Erythroblast (primary cell): ENCODE data around the gene PDZD8.

ENCODE experiments used
- DNase-seq, 2 experiments: peaks; one replicate each; lab custom pipeline; 2025; lab: John Stamatoyannopoulos, UW
- GATA1 ChIP-seq: IDR thresholded peaks from 2 replicates; pipeline ENCODE4 v1.6.1; 2011; ENCODE audit warnings: low read depth, mild to moderate bottlenecking, control low read depth, low read length, moderate library complexity
- POLR2A ChIP-seq: IDR thresholded peaks from 2 replicates; pipeline ENCODE4 v1.6.1; 2011; ENCODE audit warnings: mild to moderate bottlenecking, low read length

PDZD8 gene

DNA sequence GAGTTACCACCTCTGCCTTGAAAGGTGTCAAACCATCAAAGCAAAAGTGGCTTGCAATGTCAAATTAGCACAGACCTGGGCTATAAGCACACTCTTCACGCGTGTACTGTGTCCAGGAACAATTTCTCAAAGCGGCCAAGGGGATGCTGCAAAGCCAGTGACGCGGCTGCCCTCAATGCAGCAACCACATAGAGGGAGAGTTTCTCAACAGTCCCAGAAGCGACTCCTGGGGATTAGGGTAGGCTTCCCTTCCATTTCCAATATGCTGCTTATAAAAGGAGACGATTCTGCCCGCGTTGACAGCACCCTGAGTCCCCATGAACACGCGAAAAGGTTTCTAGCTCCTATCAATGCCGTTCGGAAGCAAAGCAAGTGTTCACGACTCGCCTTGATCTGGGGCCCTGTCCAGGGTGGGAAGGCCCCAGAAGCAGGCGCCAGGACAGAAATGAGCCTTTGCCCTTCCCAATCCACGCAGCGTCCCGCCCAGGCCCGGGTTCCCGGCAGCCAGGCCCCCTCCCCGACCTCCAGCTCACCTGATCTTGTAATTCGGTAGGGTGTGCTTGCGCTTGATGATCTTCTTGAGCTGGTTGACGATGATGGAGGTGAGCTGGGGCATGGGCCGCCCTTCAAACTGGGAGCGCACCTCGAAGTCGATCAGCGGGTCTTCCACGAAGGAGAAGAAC lies 1.3 kb downstream of the PDZD8 start:
- peak; percentile 76 to 83 for DNase-seq

DNA sequence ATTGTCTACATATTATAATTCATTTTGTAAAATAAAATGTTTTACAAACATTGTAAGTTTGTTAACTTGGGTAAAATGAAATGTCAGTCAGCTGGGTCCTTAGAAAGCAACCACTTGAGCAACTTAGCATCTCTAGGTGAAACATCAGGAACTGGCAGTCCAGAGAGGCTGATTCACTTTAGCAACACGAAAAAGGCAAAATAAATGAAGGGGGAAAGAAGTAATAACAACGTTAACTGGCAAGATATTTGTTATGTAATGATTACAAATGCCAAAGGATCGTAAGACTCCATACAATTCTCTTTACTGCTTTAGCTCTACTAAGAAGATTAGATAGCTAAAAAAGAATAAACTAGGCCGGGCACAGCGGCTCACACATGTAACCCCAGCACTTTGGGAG lies 5.0 kb downstream of the PDZD8 start:
- TF ChIP-seq POLR2A = no peak
- TF ChIP-seq GATA1 = no peak
- peak; percentile 30 to 51 for DNase-seq

More for the DNA sequence above, 1.3 kb downstream of the PDZD8 start:
- TF ChIP-seq POLR2A (peak; percentile 1), GATA1 (no peak)

DNA sequence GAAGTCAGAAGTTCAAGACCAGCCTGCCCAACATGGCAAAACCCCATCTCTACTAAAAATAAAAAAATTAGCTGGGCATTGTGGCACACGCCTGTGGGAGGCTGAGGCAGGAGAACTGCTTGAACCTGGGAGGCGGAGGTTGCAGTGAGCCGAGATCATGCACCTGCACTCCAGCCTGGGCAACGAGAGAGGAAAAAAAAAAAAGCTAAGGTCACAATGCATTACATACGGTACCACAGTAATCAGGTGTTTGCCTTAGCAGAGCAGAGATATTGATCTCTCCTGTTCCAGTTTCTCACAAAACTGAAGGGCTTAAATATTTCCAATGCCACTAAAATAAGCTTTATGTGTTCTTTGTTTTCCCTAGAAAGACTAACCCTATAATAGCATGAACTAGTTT lies 7.5 kb downstream of the PDZD8 start:
- TF ChIP-seq POLR2A = no peak
- no peak for TF ChIP-seq GATA1
- no peak for DNase-seq

DNA sequence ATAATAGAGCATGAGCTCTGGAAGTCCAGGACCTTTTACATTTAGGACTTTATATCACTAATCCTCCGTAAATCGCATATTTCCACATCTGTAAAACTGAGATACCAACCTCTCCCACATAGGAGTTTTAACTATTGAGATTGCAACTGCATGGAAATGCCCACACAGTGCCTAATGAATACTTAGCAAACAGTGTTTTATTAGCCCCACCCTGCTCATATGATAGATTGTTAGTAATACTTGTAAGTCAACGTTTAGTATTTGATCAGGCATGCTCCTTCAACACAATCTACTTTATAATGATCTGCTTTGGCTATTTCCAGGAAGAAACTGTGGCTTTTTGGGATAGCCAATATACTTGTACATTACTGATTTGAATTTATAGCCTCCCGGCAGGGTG lies 8.5 kb downstream of the PDZD8 start:
- no peak for TF ChIP-seq GATA1
- no peak for TF ChIP-seq POLR2A

DNA sequence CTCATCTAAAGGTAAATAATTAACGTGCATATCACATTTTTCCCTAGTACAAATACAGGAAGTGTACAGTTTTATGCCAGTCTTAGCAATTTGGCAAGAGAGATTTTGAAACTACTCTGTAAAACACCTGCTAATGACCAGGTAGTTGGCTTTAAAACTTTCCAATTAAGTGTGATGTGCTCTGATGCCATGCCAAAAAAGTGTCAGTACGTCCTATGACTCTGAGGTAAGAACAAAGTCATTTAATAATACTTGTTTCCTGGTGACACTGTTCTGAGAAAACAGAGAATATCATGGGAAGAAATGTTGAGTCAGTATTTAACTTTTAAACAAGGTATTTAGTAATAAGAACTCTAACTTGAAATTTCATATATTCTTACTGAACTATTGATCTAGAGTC lies 9.6 kb downstream of the PDZD8 start:
- TF ChIP-seq GATA1 (no peak), POLR2A (no peak)
- DNase-seq = peak in 1 of 2 experiments; percentile 18

More for the DNA sequence above, 8.5 kb downstream of the PDZD8 start:
- DNase-seq = peak in 1 of 2 experiments; percentile 10

DNA sequence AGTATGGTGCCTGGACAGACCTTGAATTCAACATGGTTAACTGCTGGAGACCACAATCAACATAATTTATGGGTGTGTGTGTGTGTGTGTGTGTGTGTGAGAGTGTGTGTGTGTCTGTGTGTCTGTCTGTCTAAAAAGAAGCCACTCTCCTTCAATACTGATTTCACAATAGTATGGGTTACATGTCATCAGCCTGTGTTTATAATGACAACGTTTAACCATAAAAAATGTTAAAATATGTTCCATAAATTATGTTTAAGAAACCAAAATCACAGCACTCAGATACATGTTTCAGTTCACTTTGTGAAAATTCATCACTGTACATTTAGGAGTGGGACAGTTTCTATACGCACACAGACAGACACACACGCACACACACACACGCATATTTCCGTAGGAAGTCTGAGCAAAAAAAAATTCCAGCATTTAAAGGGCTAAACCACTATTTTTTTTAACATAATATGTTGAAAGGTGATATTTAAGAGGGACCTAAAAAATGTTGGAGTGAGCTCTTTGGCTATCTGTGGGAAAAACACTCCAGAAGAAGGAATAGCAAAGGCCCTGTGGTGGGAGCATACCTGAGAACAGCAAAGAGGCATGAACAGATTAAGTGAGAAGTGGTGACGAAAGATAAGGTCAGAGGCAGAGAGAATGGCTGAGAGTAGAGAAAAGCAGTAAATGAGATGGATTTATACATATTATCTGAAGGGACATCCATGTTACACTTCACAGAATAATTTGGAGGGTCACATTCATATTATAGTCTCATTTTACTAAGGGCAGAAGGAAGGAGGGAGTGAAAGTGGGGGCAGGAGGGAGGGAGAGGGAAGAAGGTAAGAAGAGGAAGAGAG lies 10.9 kb downstream of the PDZD8 start:
- TF ChIP-seq GATA1 (no peak), POLR2A (no peak)
- DNase-seq = no peak

DNA sequence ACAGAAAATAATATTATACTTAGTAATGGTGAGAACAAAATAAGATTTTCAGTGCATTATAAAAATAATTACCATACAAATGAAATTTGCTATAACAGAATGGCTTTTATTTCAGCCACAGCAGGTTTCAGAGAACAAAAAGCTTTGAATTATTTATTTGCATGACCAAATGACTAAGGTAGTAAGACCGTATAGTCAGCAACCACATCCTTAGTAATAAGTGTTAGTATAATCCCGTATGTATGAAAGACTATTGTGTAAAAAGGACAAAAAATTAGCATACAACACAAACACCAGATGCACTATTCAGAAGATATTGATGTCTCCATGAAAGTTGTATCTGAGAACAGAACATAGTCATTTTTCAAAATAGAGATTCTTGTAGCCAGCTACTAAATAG lies 12.2 kb downstream of the PDZD8 start:
- no peak for DNase-seq
- TF ChIP-seq POLR2A (no peak), GATA1 (no peak)

DNA sequence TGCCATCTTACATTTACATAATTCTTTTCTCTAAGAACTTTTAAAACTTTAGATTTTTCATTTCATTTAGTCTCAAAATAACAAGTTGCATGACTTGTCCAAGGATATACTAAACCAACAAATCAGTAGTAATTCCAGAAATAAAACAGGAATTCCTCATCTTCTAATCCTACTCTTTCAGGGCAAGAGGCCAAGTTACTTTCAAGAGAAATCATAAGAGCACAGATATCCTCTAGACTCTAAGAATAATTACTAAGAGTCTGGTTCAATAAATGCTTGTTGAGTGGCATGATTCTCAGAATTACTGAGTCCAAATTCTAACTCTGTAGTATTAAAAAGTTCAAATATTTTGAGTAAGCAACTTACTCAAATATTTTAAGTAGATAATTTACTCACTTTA lies 12.9 kb downstream of the PDZD8 start:
- no peak for DNase-seq
- TF ChIP-seq POLR2A (no peak), GATA1 (no peak)

DNA sequence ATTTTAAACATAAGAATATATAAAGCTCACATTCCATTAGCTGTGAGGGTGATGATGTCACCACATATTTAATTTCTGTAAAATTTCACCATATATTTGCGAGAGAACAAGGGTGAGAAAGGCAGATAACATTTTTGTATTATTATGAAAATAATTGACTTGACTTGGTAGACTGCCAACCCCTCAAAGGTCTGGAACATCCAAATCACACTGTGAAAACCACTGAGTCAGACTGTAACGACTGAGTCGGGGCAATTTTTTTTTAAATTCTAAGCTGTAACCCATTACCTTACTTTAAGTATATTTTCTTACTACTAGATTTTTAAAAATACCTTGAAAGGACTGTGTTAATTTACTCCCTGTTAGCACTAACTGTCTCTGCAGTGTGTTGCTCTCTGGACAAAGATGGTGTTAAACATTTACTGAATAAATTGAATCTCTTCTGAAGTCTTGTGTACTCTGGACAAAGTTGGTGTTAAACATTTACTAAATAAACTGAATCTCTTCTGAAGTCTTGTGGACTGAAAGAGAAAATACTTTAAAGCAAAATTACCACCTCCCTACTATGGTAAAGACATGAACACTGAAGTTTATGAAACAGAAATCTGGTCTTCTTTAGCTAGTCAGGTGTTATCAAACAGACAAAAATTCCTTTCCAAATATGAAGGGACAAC lies 14.1 kb downstream of the PDZD8 start:
- peak in 1 of 2 experiments; percentile 41 for DNase-seq
- TF ChIP-seq POLR2A (no peak), GATA1 (no peak)

DNA sequence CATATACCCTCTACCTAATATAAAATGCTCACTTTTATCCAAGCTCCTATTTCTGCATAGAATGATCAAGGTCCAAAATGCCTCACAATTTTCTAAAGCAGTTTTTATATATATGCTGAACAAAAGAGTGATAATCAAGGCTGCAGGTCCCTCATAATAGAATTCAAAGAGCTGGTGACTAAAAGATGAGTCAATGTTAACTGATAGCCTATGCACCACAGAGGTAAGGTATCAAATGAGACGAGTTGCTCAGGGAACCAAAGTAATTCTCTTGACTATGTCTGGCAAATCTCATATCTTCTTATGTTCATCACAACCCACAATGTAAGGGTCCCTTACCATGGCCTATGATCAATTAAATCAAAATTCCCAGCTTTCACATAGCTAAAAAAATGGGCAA lies 15.2 kb downstream of the PDZD8 start:
- peak in 1 of 2 experiments; percentile 12 for DNase-seq
- TF ChIP-seq GATA1 (no peak), POLR2A (no peak)

DNA sequence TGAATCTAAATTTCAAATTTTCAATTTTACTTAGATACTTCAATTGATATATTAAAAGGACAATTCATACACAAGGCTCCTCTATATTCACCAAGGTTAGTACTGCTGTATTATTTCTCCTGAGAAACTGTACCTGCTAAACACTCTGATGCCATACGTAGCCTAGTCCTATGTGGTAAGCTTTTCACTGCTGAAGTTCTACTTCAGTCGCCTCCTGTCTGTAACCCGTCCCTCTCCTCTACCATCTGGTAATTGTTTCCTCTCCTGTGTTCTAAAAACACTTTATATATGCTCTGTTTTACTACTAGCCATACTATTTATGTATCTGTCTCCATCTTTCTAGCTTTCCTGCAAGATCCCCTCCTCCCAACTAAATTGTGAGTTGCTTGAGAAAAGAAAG lies 20.2 kb downstream of the PDZD8 start:
- no peak for TF ChIP-seq GATA1
- TF ChIP-seq POLR2A = no peak
- no peak for DNase-seq

DNA sequence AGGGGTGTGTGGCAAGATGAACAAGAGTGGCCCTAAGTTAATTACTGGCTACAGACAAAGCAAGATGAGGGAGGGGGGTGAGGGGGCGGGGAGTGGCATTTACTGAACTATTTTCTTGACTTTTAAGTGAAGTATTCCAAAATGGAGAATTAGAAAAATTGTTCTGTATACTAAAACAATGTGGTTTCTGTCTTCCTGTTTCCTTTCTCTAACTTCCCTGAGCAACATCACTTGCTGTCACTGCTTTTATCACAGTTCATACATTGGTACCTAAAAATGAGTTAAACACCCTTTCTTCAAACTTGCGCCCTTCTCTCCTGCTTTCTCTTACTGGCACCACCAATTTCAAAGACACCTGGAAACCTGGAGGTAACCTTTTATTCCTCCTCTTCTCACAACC lies 21.6 kb downstream of the PDZD8 start:
- TF ChIP-seq GATA1 = no peak
- TF ChIP-seq POLR2A = no peak
- no peak for DNase-seq

DNA sequence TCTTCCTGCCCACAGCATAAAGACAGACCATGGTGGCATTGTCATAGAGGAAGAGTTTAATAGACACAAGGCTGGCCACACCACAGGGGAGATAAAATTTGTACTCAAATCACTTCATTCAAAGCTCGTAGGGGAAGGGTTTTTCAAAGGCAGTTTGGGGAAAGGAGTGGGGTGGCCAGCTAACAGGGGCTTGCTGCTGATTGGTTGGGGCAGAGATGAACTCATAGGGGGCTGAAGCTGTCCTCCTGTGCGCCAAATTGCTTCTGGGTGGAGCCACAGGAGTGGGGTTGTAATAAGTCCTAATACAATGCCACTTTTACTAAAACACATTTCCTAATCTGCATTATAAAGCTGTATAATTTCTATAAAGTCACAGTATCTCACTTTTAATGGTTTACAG lies 22.5 kb downstream of the PDZD8 start:
- peak; percentile 23 to 28 for DNase-seq
- TF ChIP-seq POLR2A (no peak), GATA1 (no peak)

DNA sequence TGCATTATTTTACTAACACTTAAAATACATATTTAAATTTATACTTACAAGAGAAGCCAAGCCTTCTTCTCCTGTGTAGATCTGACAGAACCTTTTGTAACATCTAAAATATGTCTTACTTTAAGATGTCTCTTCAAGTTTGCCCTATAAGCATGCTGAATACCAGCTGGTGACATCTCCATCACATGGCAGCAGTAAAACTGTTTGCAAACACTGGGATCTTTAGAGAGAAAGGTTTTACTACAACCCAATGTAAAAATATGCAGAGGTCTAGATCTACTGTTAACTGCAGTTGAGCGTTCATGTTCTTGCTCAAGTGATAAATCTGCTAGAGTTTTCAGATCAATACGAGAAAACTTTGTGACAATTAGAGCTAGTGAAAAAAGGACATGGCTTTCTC lies 23.2 kb downstream of the PDZD8 start:
- DNase-seq = no peak
- no peak for TF ChIP-seq GATA1
- TF ChIP-seq POLR2A = no peak

DNA sequence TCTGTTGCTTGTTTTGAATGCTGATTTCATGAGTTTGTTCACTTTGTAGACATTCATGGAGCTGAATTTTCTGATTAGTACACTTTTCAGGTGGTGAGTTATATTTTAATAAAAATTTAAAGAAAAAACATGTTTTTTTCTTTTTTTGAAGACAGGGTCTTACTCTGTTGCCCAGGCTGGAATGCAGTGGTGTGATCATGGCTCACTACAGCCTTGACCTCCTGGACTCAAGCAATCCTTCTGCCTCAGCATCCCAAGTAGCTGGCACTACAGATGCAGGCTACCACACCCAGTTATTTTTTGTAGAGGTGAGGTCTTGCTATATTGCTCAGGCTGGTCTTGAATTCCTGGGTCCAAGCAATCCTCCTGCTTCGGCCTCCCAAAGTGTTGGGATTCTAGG lies 23.7 kb downstream of the PDZD8 start:
- no peak for DNase-seq
- TF ChIP-seq POLR2A = no peak
- no peak for TF ChIP-seq GATA1

DNA sequence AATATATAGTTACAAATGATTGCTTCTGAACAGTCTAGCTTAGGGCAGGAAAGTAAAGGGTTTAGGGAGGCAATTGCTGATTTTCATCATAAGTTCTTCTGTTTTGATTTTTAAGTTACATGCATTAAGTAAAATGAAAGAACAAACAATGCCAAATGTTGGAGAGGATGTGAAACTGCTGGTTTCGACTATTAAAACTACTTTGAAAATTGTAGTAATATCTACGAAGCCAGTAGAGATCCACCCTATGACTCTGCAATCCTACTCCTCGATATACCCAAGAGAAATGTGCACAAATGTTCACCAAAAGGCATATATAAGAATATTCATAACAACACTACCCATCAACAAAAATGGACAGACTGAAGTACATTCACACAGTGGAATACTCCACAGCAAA lies 24.3 kb downstream of the PDZD8 start:
- peak; percentile 38 to 44 for DNase-seq
- TF ChIP-seq GATA1 (no peak), POLR2A (no peak)
